ENCODE measurements around the gene C5AR1. TPM values are rescaled to one million over a fixed set of nuclear protein-coding genes. Genes with fewer than 3 reads are reported as not detected.
"Not testable (repeated sequence)": the region's sequence is repeated elsewhere in the genome, so short reads cannot be mapped to it uniquely, and the experiment has no call there.

C5AR1 gene
- total and polyA plus RNA-seq, 2 donors from 2014 or later = 6.5 to 26.6 TPM

DNA sequence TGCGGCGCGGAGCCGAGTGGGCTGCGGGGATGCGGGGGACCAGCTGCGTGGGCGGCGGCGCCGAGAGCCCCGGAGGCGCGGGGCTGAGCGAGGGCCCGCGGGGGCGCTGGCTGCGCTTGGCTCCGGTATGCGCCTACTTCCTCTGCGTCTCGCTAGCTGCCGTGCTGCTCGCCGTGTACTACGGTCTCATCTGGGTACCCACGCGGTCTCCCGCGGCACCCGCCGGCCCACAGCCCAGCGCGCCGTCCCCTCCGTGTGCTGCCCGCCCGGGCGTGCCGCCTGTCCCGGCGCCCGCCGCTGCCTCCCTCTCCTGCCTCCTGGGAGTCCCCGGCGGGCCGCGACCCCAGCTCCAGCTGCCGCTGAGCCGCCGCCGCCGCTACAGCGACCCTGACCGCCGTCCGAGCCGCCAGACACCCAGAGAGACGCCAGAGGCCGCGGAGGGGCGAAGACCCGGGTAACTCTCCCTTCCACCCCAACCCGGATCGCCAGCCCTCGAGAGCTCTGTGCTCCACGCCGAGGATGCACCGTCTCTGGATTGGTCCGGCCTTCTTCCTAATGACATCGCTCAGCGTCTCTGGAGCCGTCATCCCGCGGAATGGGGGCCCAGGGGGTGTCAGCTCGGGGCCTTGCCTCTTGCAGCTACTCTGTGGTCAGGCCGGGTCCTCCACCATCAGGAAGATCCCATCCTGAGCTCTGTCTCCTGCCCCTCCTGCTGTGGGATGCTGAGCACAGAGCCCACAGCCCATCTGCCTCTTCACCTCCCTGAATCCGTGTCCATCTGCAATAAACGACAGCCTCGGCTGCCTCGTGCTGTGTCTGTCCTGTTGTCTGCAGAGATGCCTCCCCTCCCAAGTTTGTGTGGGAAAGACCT is 34.5 kb upstream of the C5AR1 start:
- peak in 3 of 5 donors; percentile 20 to 92 (median 53) for DNase-seq
- no peak for FAIRE-seq
- no peaks in the 10 kb centered on the region for H3K27me3 ChIP-seq (ENCODE audit: control insufficient read depth, insufficient read depth, low read length)
- TF ChIP-seq, protein P1, sequence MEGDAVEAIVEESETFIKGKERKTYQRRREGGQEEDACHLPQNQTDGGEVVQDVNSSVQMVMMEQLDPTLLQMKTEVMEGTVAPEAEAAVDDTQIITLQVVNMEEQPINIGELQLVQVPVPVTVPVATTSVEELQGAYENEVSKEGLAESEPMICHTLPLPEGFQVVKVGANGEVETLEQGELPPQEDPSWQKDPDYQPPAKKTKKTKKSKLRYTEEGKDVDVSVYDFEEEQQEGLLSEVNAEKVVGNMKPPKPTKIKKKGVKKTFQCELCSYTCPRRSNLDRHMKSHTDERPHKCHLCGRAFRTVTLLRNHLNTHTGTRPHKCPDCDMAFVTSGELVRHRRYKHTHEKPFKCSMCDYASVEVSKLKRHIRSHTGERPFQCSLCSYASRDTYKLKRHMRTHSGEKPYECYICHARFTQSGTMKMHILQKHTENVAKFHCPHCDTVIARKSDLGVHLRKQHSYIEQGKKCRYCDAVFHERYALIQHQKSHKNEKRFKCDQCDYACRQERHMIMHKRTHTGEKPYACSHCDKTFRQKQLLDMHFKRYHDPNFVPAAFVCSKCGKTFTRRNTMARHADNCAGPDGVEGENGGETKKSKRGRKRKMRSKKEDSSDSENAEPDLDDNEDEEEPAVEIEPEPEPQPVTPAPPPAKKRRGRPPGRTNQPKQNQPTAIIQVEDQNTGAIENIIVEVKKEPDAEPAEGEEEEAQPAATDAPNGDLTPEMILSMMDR (IDR thresholded peaks at IDR 0.05; ENCODE audit: borderline replicate concordance, extremely low read depth, insufficient read depth) = no peak
- peaks cover 0 to 14% (median 0%) of the 10 kb centered on the region in 3 donors for H3K4me1 ChIP-seq (ENCODE audit: control insufficient read depth in 2 of 3, insufficient read depth in 2 of 3, low read depth in 1 of 3, low read length in 3 of 3)
- no peaks in the 10 kb centered on the region for H3K9me3 ChIP-seq (ENCODE audit: control insufficient read depth in 2 of 3, insufficient read depth in 1 of 3, low read length in 3 of 3)
- peaks cover 0 to 11% (median 4%) of the 10 kb centered on the region in 3 donors for H3K36me3 ChIP-seq (ENCODE audit: control insufficient read depth in 2 of 3, insufficient read depth in 3 of 3, low read length in 3 of 3)
- H3K4me3 ChIP-seq (ENCODE audit: low read length in 3 of 3) = peak overlapping the region; percentile 30 to 50 (median 46)
- H3K27ac ChIP-seq (ENCODE audit: low read depth in 2 of 2, low read length in 2 of 2) = peak overlapping the region; percentile 61 to 85
- intact Hi-C loops (cut with DNase I) = no loop called here
- peak overlapping the region in 1 of 3 donors; percentile 34 for H3K9ac ChIP-seq (ENCODE audit: low read length in 3 of 3)

DNA sequence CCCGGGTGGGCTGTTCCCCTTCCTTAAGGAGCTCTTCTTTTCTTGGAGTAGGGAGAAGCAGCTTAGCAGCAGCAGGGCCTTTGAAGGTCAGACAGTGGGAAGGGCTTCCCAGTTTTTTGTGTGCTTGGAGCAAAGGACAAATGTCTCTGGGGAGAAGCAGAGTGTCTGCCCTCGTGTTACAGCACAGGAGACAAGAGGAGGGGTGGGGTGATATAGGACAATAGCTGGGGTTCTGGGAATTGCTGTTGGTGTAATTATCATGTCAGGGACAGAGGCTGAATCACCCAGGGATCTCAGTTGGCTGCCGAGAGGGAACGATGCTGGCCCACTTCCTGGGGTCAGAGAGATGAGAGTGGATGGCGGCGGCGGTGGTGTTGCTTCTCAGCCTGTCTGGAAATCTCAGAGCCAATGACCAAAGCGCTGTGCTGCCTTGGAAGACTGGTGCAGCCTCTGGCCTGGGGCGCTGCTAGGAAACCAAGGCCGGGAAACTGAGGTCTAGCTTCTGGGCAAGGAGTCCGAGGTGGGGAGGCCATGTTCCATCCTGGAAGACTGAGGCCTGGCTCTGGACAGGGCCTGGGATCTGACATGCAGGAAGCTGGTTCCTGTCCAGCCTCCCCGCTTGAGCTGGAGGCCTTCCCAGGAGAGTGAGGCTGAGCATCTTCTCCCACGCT is 33.7 kb upstream of the C5AR1 start:
- H3K4me3 ChIP-seq (ENCODE audit: low read length in 3 of 3) = peak overlapping the region in 2 of 3 donors; percentile 30 to 46
- no peaks in the 10 kb centered on the region for H3K27me3 ChIP-seq (ENCODE audit: control insufficient read depth, insufficient read depth, low read length)
- no peaks in the 10 kb centered on the region for H3K9me3 ChIP-seq (ENCODE audit: control insufficient read depth in 2 of 3, insufficient read depth in 1 of 3, low read length in 3 of 3)
- H3K36me3 ChIP-seq (ENCODE audit: control insufficient read depth in 2 of 3, insufficient read depth in 3 of 3, low read length in 3 of 3) = peaks cover 0 to 3% (median 0%) of the 10 kb centered on the region in 3 donors
- H3K9ac ChIP-seq (ENCODE audit: low read length in 3 of 3) = peak overlapping the region in 1 of 3 donors; percentile 34
- peaks cover 0 to 14% (median 0%) of the 10 kb centered on the region in 3 donors for H3K4me1 ChIP-seq (ENCODE audit: control insufficient read depth in 2 of 3, insufficient read depth in 2 of 3, low read depth in 1 of 3, low read length in 3 of 3)
- TF ChIP-seq, protein P1 (IDR thresholded peaks at IDR 0.05; ENCODE audit: borderline replicate concordance, extremely low read depth, insufficient read depth) = no peak
- DNase-seq (peak in 2 of 5 donors; percentile 62 to 92), FAIRE-seq (no peak)
- intact Hi-C loops (cut with DNase I) = no loop called here
- H3K27ac ChIP-seq (ENCODE audit: low read depth in 2 of 2, low read length in 2 of 2) = peak overlapping the region; percentile 61 to 85

DNA sequence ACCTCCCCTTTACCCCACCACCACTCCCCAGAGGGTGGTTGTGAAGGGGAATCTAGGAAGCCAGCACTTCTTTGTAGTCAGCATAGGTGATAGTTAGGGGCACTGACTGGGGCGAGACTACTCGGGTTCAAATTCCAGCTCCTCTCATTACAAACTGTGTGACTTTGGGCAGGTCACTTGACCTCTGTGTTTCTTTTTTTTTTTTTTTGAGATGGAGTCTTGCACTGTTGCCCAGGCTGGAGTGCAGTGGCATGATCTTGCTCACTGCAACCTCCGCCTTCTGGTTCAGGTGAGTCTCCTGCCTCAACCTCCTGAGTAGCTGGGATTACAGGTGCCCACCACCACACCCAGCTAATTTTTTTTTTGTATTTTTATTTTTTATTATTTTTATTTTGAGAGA is 33.1 kb upstream of the C5AR1 start:
- DNase-seq; H3K9me3 ChIP-seq (ENCODE audit: control insufficient read depth in 2 of 3, insufficient read depth in 1 of 3, low read length in 3 of 3); H3K27ac ChIP-seq (ENCODE audit: low read depth in 2 of 2, low read length in 2 of 2); intact Hi-C loops (cut with DNase I); H3K9ac ChIP-seq (ENCODE audit: low read length in 3 of 3); H3K4me3 ChIP-seq (ENCODE audit: low read length in 3 of 3); H3K36me3 ChIP-seq (ENCODE audit: control insufficient read depth in 2 of 3, insufficient read depth in 3 of 3, low read length in 3 of 3); FAIRE-seq; H3K27me3 ChIP-seq (ENCODE audit: control insufficient read depth, insufficient read depth, low read length): not testable (repeated sequence)
- H3K4me1 ChIP-seq (ENCODE audit: control insufficient read depth in 2 of 3, insufficient read depth in 2 of 3, low read depth in 1 of 3, low read length in 3 of 3) = peaks cover 0 to 14% (median 0%) of the 10 kb centered on the region in 3 donors

All from kidney (tissue), 14 donors.